DND-41 (cell line): ENCODE results near the gene KCNT1.

Source experiments
- ATAC-seq: fragments of 200-7000 bp; cut with Tn5 transposase; 3 replicates; pipeline ENCODE4 v1.9.1; 2021; ENCODE audit warnings: low read depth; ENCODE audit not compliant: insufficient read depth
- DNase-seq: peaks from one replicate; pipeline ENCODE4 v3.0.0-alpha.2; 2020
- H2AFZ ChIP-seq: 2 replicates; pipeline ENCODE4 v1.6.0; 2012; ENCODE audit warnings: low read depth, low read length
- H3K27ac ChIP-seq: 2 replicates; pipeline ENCODE4 v1.5.1; 2012; ENCODE audit warnings: low read length, inconsistent platforms
- H3K27me3 ChIP-seq: fragments of 200-600 bp; sonication (generic); 2 replicates; pipeline ENCODE4 v1.6.0; 2012; ENCODE audit warnings: low read length, mild to moderate bottlenecking, inconsistent platforms; ENCODE audit not compliant: insufficient read depth, poor library complexity
- H3K36me3 ChIP-seq: 2 replicates; pipeline ENCODE4 v1.5.1; 2012; ENCODE audit warnings: low read length, inconsistent platforms; ENCODE audit not compliant: insufficient read depth
- H3K4me1 ChIP-seq: 2 replicates; pipeline ENCODE4 v1.5.1; 2012; ENCODE audit warnings: mild to moderate bottlenecking, low read length; ENCODE audit not compliant: insufficient read depth
- H3K4me2 ChIP-seq: 2 replicates; pipeline ENCODE4 v1.6.0; 2012; ENCODE audit warnings: mild to moderate bottlenecking, moderate library complexity, low read length, inconsistent platforms; ENCODE audit not compliant: insufficient read depth
- H3K4me3 ChIP-seq, 2 experiments: fragments of 200-600 bp in 1 of 2; shearing (Covaris generic) in 1 of 2; 2 replicates each; pipeline ENCODE4 v1.5.1; 2012 to 2016; ENCODE audit warnings: inconsistent platforms in 2 of 2, low read length in 2 of 2, mild to moderate bottlenecking in 2 of 2, low read depth in 1 of 2, moderate library complexity in 1 of 2
- H3K79me2 ChIP-seq: 2 replicates; pipeline ENCODE4 v1.6.0; 2012; ENCODE audit warnings: low read length, inconsistent platforms; ENCODE audit not compliant: insufficient read depth
- H3K9ac ChIP-seq: 2 replicates; pipeline ENCODE4 v1.6.0; 2012; ENCODE audit warnings: low read depth, mild to moderate bottlenecking, inconsistent platforms, low read length, moderate library complexity
- H3K9me3 ChIP-seq: 2 replicates; pipeline ENCODE4 v1.5.1; 2012; ENCODE audit warnings: low read length, moderate library complexity, mild to moderate bottlenecking, inconsistent platforms; ENCODE audit not compliant: insufficient read depth, severe bottlenecking
- H4K20me1 ChIP-seq: 2 replicates; pipeline ENCODE4 v1.6.0; 2012; ENCODE audit warnings: low read length; ENCODE audit not compliant: insufficient read depth
- EZH2 ChIP-seq: IDR thresholded peaks from 3 replicates; pipeline ENCODE4 v1.6.1; 2012; ENCODE audit warnings: borderline replicate concordance, low read depth, mild to moderate bottlenecking, moderate library complexity, low read length, inconsistent platforms; ENCODE audit not compliant: severe bottlenecking
- TF ChIP-seq, protein P1 (sequence below): IDR thresholded peaks from 2 replicates; pipeline ENCODE4 v1.5.1; 2012; ENCODE audit warnings: borderline replicate concordance, low read length, moderate library complexity, mild to moderate bottlenecking; ENCODE audit not compliant: poor library complexity, severe bottlenecking; ENCODE audit errors: extremely low read depth

Gene KCNT1

DNA sequence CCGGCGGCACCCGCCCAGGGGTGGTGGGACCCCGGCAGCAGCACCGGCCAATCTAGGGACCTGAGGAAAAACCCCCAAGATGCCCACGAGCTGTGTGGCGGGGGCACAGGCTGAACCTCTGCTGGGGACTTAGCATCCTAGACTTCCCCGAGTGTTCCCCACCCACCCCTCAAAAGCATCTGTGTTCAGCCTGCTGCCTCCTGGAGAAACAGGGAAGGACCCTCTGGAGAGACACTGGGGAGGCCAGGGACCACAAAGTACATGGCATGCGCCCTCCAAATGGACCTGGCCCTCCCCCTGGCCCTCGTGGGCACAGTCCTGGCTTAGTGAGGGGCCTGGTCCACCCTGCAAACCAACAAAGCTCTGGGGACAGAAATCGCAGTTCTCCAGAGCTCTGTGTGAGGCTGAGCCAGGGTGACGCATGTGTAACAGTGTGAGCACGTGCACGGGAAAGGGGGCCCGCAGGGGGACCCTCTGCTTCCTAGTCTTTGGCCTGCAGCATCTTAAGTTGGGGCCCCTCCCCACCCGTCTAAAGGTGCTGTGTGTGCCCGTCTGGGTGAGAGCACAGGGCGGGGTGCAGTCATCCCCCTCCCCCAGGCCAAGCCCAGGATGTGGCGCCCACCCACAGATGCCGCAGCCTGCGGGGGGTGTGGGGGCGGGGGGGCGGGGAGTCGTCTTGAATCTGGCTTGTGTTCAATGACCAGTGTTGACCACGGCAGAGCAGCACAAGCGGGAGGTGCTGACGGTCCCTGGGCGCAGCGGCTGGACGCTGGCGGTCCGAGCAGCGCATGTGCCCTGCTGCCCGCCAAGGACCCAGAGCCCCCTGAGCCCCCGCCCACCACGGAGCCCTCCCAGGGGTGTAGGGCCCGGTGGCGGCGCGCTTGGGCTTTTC, 672 bp upstream of the KCNT1 start:
- no peak overlapping the region for H3K9ac ChIP-seq
- no peak overlapping the region for H3K4me2 ChIP-seq
- H3K9me3 ChIP-seq: no peaks in the 10 kb centered on the region
- no peak overlapping the region for H3K4me3 ChIP-seq
- no peaks in the 10 kb centered on the region for H3K79me2 ChIP-seq
- no peak overlapping the region for H2AFZ ChIP-seq
- ATAC-seq (peak; percentile 64), DNase-seq (peak; percentile 38)
- no peak overlapping the region for H3K27ac ChIP-seq
- no peaks in the 10 kb centered on the region for H3K27me3 ChIP-seq
- TF ChIP-seq, protein P1, sequence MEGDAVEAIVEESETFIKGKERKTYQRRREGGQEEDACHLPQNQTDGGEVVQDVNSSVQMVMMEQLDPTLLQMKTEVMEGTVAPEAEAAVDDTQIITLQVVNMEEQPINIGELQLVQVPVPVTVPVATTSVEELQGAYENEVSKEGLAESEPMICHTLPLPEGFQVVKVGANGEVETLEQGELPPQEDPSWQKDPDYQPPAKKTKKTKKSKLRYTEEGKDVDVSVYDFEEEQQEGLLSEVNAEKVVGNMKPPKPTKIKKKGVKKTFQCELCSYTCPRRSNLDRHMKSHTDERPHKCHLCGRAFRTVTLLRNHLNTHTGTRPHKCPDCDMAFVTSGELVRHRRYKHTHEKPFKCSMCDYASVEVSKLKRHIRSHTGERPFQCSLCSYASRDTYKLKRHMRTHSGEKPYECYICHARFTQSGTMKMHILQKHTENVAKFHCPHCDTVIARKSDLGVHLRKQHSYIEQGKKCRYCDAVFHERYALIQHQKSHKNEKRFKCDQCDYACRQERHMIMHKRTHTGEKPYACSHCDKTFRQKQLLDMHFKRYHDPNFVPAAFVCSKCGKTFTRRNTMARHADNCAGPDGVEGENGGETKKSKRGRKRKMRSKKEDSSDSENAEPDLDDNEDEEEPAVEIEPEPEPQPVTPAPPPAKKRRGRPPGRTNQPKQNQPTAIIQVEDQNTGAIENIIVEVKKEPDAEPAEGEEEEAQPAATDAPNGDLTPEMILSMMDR: no peak
- no peak for TF ChIP-seq EZH2
- H3K4me1 ChIP-seq: no peaks in the 10 kb centered on the region
- no peaks in the 10 kb centered on the region for H3K36me3 ChIP-seq
- H4K20me1 ChIP-seq: no peaks in the 10 kb centered on the region

DNA sequence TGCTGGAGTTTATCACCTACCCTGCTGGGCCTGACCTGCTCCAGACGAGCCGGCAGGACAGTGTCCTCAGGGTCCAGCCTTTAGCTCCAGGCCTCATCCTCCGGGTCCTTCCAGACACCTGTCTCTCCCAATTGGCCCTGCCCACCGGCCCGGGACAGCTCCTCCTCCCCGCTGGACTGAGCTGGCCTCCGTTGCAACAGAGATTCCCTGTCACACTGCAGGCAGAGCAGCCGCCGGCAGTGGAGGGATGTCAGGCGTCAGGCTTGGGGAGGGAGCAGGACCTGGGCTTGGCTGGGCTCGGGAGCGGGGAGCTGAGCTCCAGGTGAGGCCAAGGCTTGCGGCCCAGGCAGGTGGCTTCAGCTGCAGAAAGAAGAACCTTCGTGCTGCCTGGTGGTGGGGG, 1.7 kb downstream of the KCNT1 start:
- TF ChIP-seq, protein P1: no peak
- TF ChIP-seq EZH2: no peak
- H3K79me2 ChIP-seq: no peaks in the 10 kb centered on the region
- H3K9me3 ChIP-seq: no peaks in the 10 kb centered on the region
- no peak overlapping the region for H3K27ac ChIP-seq
- no peak overlapping the region for H3K4me3 ChIP-seq
- ATAC-seq: no peak
- no peak overlapping the region for H3K9ac ChIP-seq
- DNase-seq: no peak
- H3K4me1 ChIP-seq: no peaks in the 10 kb centered on the region
- H3K4me2 ChIP-seq: no peak overlapping the region
- H3K36me3 ChIP-seq: no peaks in the 10 kb centered on the region
- H2AFZ ChIP-seq: no peak overlapping the region
- H3K27me3 ChIP-seq: no peaks in the 10 kb centered on the region
- no peaks in the 10 kb centered on the region for H4K20me1 ChIP-seq

DNA sequence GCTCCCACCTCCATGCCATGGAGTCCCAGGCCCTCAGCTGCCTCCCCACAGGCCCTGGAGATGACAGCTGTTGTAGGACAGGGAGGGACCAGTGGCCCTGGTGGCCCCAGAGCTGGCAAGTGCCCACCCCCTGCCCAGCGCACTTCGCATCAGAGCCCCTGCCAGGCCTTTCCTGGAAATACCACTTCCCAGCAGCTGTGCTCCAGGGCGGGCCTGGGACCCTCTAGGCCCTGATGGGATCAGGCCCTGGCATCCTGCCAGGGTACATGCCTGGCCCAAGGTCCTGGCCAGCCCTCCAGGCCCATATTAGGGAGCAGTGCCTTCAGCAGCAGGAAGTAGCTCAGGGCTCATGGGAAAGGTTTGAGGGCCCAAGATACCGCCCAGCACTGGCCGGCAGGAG, 2.5 kb downstream of the KCNT1 start:
- no peak overlapping the region for H2AFZ ChIP-seq
- no peaks in the 10 kb centered on the region for H3K9me3 ChIP-seq
- H3K4me2 ChIP-seq: no peak overlapping the region
- no peak for DNase-seq
- H3K4me3 ChIP-seq: no peak overlapping the region
- H3K79me2 ChIP-seq: no peaks in the 10 kb centered on the region
- H3K27ac ChIP-seq: no peak overlapping the region
- no peaks in the 10 kb centered on the region for H3K4me1 ChIP-seq
- TF ChIP-seq, protein P1: no peak
- no peak for TF ChIP-seq EZH2
- no peaks in the 10 kb centered on the region for H3K27me3 ChIP-seq
- H3K36me3 ChIP-seq: no peaks in the 10 kb centered on the region
- ATAC-seq: no peak
- no peaks in the 10 kb centered on the region for H4K20me1 ChIP-seq
- no peak overlapping the region for H3K9ac ChIP-seq
